GM12801 (cell line): Measurements from ENCODE around the gene TIMP2.

Experiments used
- CTCF ChIP-seq: IDR thresholded peaks from one replicate; pipeline ENCODE4 v1.5.1; 2011; ENCODE audit warnings: control low read depth; ENCODE audit not compliant: insufficient read length; ENCODE audit errors: extremely low read depth

The TIMP2 gene

GRCh38 chr17:78855561-78856165, 69.5 kb downstream of the TIMP2 start:
- no peak for TF ChIP-seq CTCF

GRCh38 chr17:78854508-78854907, 70.7 kb downstream of the TIMP2 start:
- no peak for TF ChIP-seq CTCF

GRCh38 chr17:78853926-78854394, 71.2 kb downstream of the TIMP2 start:
- no peak for TF ChIP-seq CTCF

GRCh38 chr17:78852709-78853121, 72.5 kb downstream of the TIMP2 start:
- no peak for TF ChIP-seq CTCF

- TF ChIP-seq CTCF = no peak
These were observed 76.2 kb downstream of the TIMP2 start for GRCh38 chr17:78849026-78849425.

GRCh38 chr17:78847052-78847451, 78.1 kb downstream of the TIMP2 start:
- no peak for TF ChIP-seq CTCF

- TF ChIP-seq CTCF = no peak
These were observed 80.7 kb downstream of the TIMP2 start for GRCh38 chr17:78844301-78845005.
